Erythroblast (primary cell): ENCODE measurements around the gene MAP2.

ENCODE experiments used
- GATA1 ChIP-seq: IDR thresholded peaks from 2 replicates; pipeline ENCODE4 v1.6.1; 2011; ENCODE audit warnings: low read depth, mild to moderate bottlenecking, control low read depth, low read length, moderate library complexity
- POLR2A ChIP-seq: IDR thresholded peaks from 2 replicates; pipeline ENCODE4 v1.6.1; 2011; ENCODE audit warnings: mild to moderate bottlenecking, low read length

GRCh38 chr2:209383212-209383611 is 40.6 kb upstream of the MAP2 start:
- no peak for TF ChIP-seq POLR2A
- TF ChIP-seq GATA1, result no peak
